Lower lobe of right lung (tissue), 2 donors: ENCODE measurements around the gene KLF17. TPM values are rescaled to one million over a fixed set of nuclear protein-coding genes. Genes with fewer than 3 reads are reported as not detected.

Source experiments
- ATAC-seq, 2 donors: fragments of 200-7000 bp; cut with Tn5 transposase; one replicate each; pipeline ENCODE4 v1.9.1; 2020 to 2022; ENCODE audit warnings: mild to moderate bottlenecking in 2 of 2, moderate library complexity in 2 of 2
- DNase-seq: peaks from one replicate; pipeline ENCODE4 v3.0.0-alpha.2; 2020
- H3K27ac ChIP-seq: fragments of 200-600 bp; one replicate; pipeline ENCODE4 v1.8.0; 2022
- H3K27me3 ChIP-seq: fragments of 200-600 bp; one replicate; pipeline ENCODE4 v1.8.0; 2022; ENCODE audit warnings: low read depth
- H3K36me3 ChIP-seq: fragments of 200-600 bp; one replicate; pipeline ENCODE4 v1.8.0; 2022; ENCODE audit warnings: mild to moderate bottlenecking
- H3K4me1 ChIP-seq: fragments of 200-600 bp; one replicate; pipeline ENCODE4 v1.8.0; 2022
- H3K4me3 ChIP-seq: fragments of 200-600 bp; one replicate; pipeline ENCODE4 v1.8.0; 2022; ENCODE audit warnings: mild to moderate bottlenecking
- H3K9me3 ChIP-seq: fragments of 200-600 bp; one replicate; pipeline ENCODE4 v1.8.0; 2022
- CTCF ChIP-seq: fragments of 200-600 bp; IDR thresholded peaks from one replicate; pipeline ENCODE4 v1.8.0; 2022; ENCODE audit warnings: antibody characterized with exemption, mild to moderate bottlenecking
- intact Hi-C: fragments of 100-400 bp; cut with DNase I; formaldehyde crosslinking; loops from one replicate; pipeline ENCODE4 v1.11.0; 2022
- total RNA-seq: library from RNA; stranded (reverse); fragmentation: NEBNext Ultra II Directional; extraction: Animal tissue kit (Norgen Biotek cat#: 25700); gene quantifications from one replicate; pipeline ENCODE4 v1.2.1, GENCODE V29; 2021
- donor health status: DM: no; HTN: yes; CAD: no; lungs with severe emphysema.

KLF17 gene
- total RNA-seq, 1 donor from 2014 or later = 0.47 TPM

GRCh38 chr1:44101328-44101727 lies 17.3 kb upstream of the KLF17 start:
- TF ChIP-seq CTCF = no peak
- no peak overlapping the region for H3K4me3 ChIP-seq
- DNase-seq = no peak
- intact Hi-C loops = no loop called here
- H3K27ac ChIP-seq = no peak overlapping the region
- no peaks in the 10 kb centered on the region for H3K36me3 ChIP-seq
- H3K4me1 ChIP-seq = no peaks in the 10 kb centered on the region
- H3K27me3 ChIP-seq = no peaks in the 10 kb centered on the region
- ATAC-seq = no peak
- H3K9me3 ChIP-seq = no peaks in the 10 kb centered on the region

GRCh38 chr1:44103270-44104131 lies 15.1 kb upstream of the KLF17 start:
- Histone ChIP-seq H3K4me1 (no peaks in the 10 kb centered on the region), H3K27ac (no peak overlapping the region), H3K27me3 (no peaks in the 10 kb centered on the region), H3K9me3 (no peaks in the 10 kb centered on the region), H3K36me3 (no peaks in the 10 kb centered on the region), H3K4me3 (no peak overlapping the region)
- ATAC-seq (no peak), DNase-seq (no peak)
- intact Hi-C loops = no loop called here
- no peak for TF ChIP-seq CTCF

- DNase-seq (no peak), ATAC-seq (no peak)
- Histone ChIP-seq H3K27ac (no peak overlapping the region), H3K9me3 (no peaks in the 10 kb centered on the region), H3K36me3 (no peaks in the 10 kb centered on the region), H3K4me3 (no peak overlapping the region), H3K27me3 (no peaks in the 10 kb centered on the region), H3K4me1 (no peaks in the 10 kb centered on the region)
- no peak for TF ChIP-seq CTCF
- intact Hi-C loops = no loop called here
These were observed 12.8 kb upstream of the KLF17 start for GRCh38 chr1:44105810-44106209.

GRCh38 chr1:44108241-44108640 lies 10.4 kb upstream of the KLF17 start:
- intact Hi-C loops = no loop called here
- Histone ChIP-seq H3K27ac (no peak overlapping the region), H3K36me3 (no peaks in the 10 kb centered on the region), H3K27me3 (no peaks in the 10 kb centered on the region), H3K9me3 (no peaks in the 10 kb centered on the region), H3K4me3 (no peak overlapping the region), H3K4me1 (no peaks in the 10 kb centered on the region)
- TF ChIP-seq CTCF = no peak
- ATAC-seq = no peak
- no peak for DNase-seq

- no peak overlapping the region for H3K27ac ChIP-seq
- H3K27me3 ChIP-seq = no peaks in the 10 kb centered on the region
- intact Hi-C loops = no loop called here
- DNase-seq (no peak), ATAC-seq (no peak)
- H3K9me3 ChIP-seq = no peaks in the 10 kb centered on the region
- H3K4me1 ChIP-seq = no peaks in the 10 kb centered on the region
- H3K4me3 ChIP-seq = no peak overlapping the region
- no peaks in the 10 kb centered on the region for H3K36me3 ChIP-seq
- no peak for TF ChIP-seq CTCF
These were observed 9.7 kb upstream of the KLF17 start for GRCh38 chr1:44108971-44109370.
